Right lobe of liver (tissue), 6 donors: ENCODE results near the gene ANKRD33. TPM values are rescaled to one million over a fixed set of nuclear protein-coding genes. Genes with fewer than 3 reads are reported as not detected.

ENCODE experiments used
- ATAC-seq, 4 donors: fragments of 200-7000 bp; cut with Tn5 transposase; one replicate each; pipeline ENCODE4 v1.9.1; 2020; ENCODE audit warnings: mild to moderate bottlenecking in 4 of 4, moderate library complexity in 4 of 4
- DNase-seq, 3 donors: peaks; one replicate each; pipeline ENCODE4 v3.0.0-alpha.2; 2020
- H3K27ac ChIP-seq, 3 donors: fragments of 200-600 bp; one replicate each; pipeline ENCODE4 v1.8.0; 2022
- H3K27me3 ChIP-seq, 2 donors: fragments of 200-600 bp; one replicate each; pipeline ENCODE4 v1.8.0; 2022
- H3K36me3 ChIP-seq, 4 donors: fragments of 200-600 bp; sonication (generic) in 1 of 4; one replicate each; pipeline versions ENCODE4 v1.5.1 to v1.8.0; 2017 to 2022; ENCODE audit warnings: control low read depth in 1 of 4
- H3K4me1 ChIP-seq, 4 donors: fragments of 200-600 bp; sonication (generic) in 1 of 4; one replicate each; pipeline versions ENCODE4 v1.5.1 to v1.8.0; 2017 to 2022; ENCODE audit warnings: control low read depth in 1 of 4
- H3K4me3 ChIP-seq, 3 donors: fragments of 200-600 bp; one replicate each; pipeline ENCODE4 v1.8.0; 2022
- H3K9me3 ChIP-seq, 4 donors: fragments of 200-600 bp; sonication (generic) in 1 of 4; one replicate each; pipeline versions ENCODE4 v1.5.1 to v1.8.0; 2017 to 2022; ENCODE audit warnings: control low read depth in 1 of 4
- POLR2A ChIP-seq: fragments of 450-650 bp; IDR thresholded peaks from one replicate; pipeline ENCODE4 v1.6.1; 2017; ENCODE audit warnings: antibody characterized with exemption, mild to moderate bottlenecking
- WGBS: methylation state at CpG from one replicate; pipeline ENCODE4 v1.1.6; 2018; ENCODE audit warnings: low coverage, low lambda C conversion rate; ENCODE audit not compliant: insufficient coverage; ENCODE audit errors: missing lambda C conversion rate; 5-methylcytosine and 5-hydroxymethylcytosine counted together
- intact Hi-C, 2 donors: fragments of 100-400 bp; cut with DNase I; formaldehyde crosslinking; loops; one replicate each; pipeline versions ENCODE4 v1.11.2 to v1.14.1; 2022
- total RNA-seq, 6 experiments: library from RNA; depleted of rRNA in 2 of 6; stranded (reverse); fragments of >200 nt in 2 of 6; fragmentation: NEBNext Ultra II Directional in 3 of 6; extraction: Animal tissue kit (Norgen Biotek cat#: 25700) in 3 of 6; gene quantifications; one replicate each; pipeline versions ENCODE4 v1.1.0 to v1.2.4, GENCODE V29; 2016 to 2023
- TF ChIP-seq, protein P1 (sequence below), 4 donors: fragments of 200-600 bp in 3 of 4; fragments of 450-650 bp in 1 of 4; IDR thresholded peaks; one replicate each; pipeline versions ENCODE4 v1.5.1 to v1.8.0; 2016 to 2022; ENCODE audit warnings: antibody characterized with exemption in 4 of 4, mild to moderate bottlenecking in 2 of 4
- donor health status: DM: no; HTN: yes; CAD: no.
- donor health status: DM: no; HTN: no; CAD: no.
- donor health status: DM: no; HTN: no; CAD: no.
- donor health status: DM: no; HTN: yes; CAD: no.
- donor health status: DM: no; HTN: yes; CAD: no.

The ANKRD33 gene
- total RNA-seq, 6 experiments from 2014 or later: 1.1 to 10.5 (median 2.1) TPM; not detected in 3

DNA sequence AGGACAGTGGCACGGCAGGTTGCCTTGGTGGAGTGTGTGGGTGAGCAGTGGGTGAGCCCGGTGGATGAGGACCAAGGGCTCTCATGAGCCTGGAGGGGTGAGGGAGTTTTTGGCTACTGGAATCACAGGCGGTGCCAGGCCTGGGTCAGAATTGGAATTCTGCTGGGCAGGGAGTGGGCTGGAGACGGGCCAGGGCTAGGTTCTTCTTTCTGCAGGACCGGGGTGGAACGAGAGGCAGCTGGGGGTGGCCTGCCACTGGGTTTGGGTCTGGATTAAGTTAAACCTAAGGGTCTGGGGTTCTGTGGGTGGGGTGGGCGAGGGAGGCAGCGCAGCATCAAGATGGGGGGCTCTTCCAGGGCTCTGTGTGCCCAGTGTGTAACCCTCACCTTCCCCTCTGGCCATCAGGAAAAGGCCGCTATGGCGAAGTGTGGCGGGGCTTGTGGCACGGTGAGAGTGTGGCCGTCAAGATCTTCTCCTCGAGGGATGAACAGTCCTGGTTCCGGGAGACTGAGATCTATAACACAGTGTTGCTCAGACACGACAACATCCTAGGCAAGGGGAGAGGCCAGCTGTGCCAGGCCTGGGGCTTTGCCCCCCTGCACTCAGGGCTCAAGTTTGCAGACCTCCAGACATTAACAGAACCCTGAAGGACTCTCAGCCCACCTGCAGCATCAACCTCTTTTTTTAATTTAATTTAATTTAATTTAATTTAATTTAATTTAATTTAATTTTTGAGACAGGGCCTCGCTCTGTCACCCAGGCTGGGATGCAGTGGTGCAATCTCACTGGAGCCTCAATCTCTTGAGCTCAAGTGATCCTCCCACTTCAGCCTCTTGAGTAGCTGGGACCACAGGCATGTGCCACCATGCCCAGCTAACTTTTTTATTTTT lies 26.4 kb downstream of the ANKRD33 start:
- ATAC-seq (no peak), DNase-seq (peak in 1 of 3 donors; percentile 34)
- Histone ChIP-seq H3K36me3 (no peaks in the 10 kb centered on the region), H3K4me3 (no peak overlapping the region), H3K4me1 (peaks cover 0 to 16% (median 0%) of the 10 kb centered on the region in 4 donors), H3K9me3 (no peaks in the 10 kb centered on the region), H3K27me3 (no peaks in the 10 kb centered on the region), H3K27ac (no peak overlapping the region)
- intact Hi-C loops: no loop called here
- TF ChIP-seq POLR2A: no peak
- TF ChIP-seq, protein P1, sequence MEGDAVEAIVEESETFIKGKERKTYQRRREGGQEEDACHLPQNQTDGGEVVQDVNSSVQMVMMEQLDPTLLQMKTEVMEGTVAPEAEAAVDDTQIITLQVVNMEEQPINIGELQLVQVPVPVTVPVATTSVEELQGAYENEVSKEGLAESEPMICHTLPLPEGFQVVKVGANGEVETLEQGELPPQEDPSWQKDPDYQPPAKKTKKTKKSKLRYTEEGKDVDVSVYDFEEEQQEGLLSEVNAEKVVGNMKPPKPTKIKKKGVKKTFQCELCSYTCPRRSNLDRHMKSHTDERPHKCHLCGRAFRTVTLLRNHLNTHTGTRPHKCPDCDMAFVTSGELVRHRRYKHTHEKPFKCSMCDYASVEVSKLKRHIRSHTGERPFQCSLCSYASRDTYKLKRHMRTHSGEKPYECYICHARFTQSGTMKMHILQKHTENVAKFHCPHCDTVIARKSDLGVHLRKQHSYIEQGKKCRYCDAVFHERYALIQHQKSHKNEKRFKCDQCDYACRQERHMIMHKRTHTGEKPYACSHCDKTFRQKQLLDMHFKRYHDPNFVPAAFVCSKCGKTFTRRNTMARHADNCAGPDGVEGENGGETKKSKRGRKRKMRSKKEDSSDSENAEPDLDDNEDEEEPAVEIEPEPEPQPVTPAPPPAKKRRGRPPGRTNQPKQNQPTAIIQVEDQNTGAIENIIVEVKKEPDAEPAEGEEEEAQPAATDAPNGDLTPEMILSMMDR (IDR thresholded peaks at IDR 0.05): no peak
- 73% methylated on average over 8 of the region's 17 CpGs for WGBS

DNA sequence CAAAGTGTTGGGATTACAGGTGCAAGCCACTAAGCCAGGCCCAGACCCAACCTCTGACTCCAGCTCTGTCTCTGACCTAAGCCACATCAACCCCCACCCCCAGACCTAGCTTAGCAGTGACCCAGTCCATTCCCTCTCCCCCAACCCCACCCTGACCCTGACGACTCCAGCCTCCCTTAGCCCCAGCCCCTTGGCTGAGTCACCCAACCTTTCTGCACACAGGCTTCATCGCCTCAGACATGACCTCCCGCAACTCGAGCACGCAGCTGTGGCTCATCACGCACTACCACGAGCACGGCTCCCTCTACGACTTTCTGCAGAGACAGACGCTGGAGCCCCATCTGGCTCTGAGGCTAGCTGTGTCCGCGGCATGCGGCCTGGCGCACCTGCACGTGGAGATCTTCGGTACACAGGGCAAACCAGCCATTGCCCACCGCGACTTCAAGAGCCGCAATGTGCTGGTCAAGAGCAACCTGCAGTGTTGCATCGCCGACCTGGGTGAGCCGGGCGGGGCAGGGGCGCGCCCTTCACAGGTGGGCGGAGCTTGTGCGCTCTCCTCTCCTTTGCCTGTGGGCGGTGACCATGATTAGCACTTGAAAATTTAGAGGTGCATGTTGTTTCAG lies 27.2 kb downstream of the ANKRD33 start:
- DNase-seq: peak in 1 of 3 donors; percentile 18
- H3K4me1 ChIP-seq: peaks cover 0 to 16% (median 0%) of the 10 kb centered on the region in 4 donors
- ATAC-seq: no peak
- no peaks in the 10 kb centered on the region for H3K27me3 ChIP-seq
- no peaks in the 10 kb centered on the region for H3K9me3 ChIP-seq
- intact Hi-C loops: no loop called here
- no peaks in the 10 kb centered on the region for H3K36me3 ChIP-seq
- H3K4me3 ChIP-seq: no peak overlapping the region
- 86% methylated on average over 2 of the region's 28 CpGs for WGBS
- no peak for TF ChIP-seq POLR2A
- TF ChIP-seq, protein P1 (IDR thresholded peaks at IDR 0.05): no peak
- H3K27ac ChIP-seq: no peak overlapping the region

DNA sequence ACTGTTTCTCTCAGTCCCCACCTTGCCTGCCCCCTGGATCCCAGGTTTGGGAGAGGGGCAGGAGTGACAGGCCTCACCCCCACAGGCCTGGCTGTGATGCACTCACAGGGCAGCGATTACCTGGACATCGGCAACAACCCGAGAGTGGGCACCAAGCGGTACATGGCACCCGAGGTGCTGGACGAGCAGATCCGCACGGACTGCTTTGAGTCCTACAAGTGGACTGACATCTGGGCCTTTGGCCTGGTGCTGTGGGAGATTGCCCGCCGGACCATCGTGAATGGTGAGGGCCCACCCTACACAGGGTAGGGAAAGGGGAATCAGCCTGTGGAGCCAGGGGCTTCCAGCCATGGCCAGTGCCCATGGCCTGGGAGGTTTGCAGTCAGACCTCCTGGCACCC lies 28.0 kb downstream of the ANKRD33 start:
- H3K9me3 ChIP-seq: no peaks in the 10 kb centered on the region
- no peaks in the 10 kb centered on the region for H3K36me3 ChIP-seq
- no peaks in the 10 kb centered on the region for H3K27me3 ChIP-seq
- H3K4me3 ChIP-seq: no peak overlapping the region
- WGBS: 100% methylated on average over 3 of the region's 11 CpGs
- H3K4me1 ChIP-seq: peaks cover 0 to 19% (median 0%) of the 10 kb centered on the region in 4 donors
- ATAC-seq: no peak
- intact Hi-C loops: no loop called here
- TF ChIP-seq, protein P1 (IDR thresholded peaks at IDR 0.05): no peak
- no peak for TF ChIP-seq POLR2A
- no peak for DNase-seq
- no peak overlapping the region for H3K27ac ChIP-seq

DNA sequence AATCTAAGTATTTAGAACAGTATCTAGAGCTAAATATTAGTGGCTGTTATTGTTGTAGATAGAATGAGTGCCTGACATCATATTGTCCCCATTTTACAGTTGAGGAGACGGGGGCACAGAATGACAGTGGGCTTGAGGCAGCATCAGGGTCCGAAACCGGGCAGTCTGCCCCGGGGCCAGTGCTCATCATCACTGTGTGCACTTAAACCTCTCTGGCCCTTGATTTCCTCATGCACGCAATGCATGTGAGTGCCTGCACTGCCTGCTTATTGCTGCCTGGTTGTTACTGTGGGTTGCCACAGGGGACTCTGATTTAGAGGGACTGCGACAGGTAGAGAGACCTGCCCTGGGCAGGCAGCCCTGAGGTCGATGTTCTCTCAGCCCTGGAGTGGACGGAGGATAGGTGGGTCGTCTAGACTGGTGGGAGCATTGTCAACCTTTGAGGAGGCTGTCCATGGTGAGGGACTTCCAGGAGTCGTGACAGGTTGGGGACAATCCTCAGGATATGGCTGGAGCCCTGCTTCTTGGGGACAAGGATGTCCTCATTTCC lies 29.2 kb downstream of the ANKRD33 start:
- Histone ChIP-seq H3K9me3 (no peaks in the 10 kb centered on the region), H3K4me1 (peaks cover 0 to 31% (median 5%) of the 10 kb centered on the region in 4 donors), H3K27ac (no peak overlapping the region), H3K36me3 (no peaks in the 10 kb centered on the region), H3K27me3 (no peaks in the 10 kb centered on the region), H3K4me3 (no peak overlapping the region)
- DNase-seq: no peak
- no peak for TF ChIP-seq POLR2A
- TF ChIP-seq, protein P1 (IDR thresholded peaks at IDR 0.05): no peak
- 87% methylated on average over 4 of the region's 10 CpGs for WGBS
- intact Hi-C loops: no loop called here
- ATAC-seq: no peak
